Suprapubic skin (tissue), 4 donors: ENCODE measurements around the gene WDR89. TPM values are rescaled to one million over a fixed set of nuclear protein-coding genes. Genes with fewer than 3 reads are reported as not detected.
"Not testable (repeated sequence)": the region's sequence is repeated elsewhere in the genome, so short reads cannot be mapped to it uniquely, and the experiment has no call there.

Experiments used
- DNase-seq, 2 donors: peaks; one replicate each; pipeline ENCODE4 v3.0.0-alpha.2; 2019; ENCODE audit warnings: low spot score in 2 of 2
- H3K27ac ChIP-seq: fragments of 200-600 bp; sonication (generic); one replicate; pipeline ENCODE4 v1.5.1; 2019
- H3K27me3 ChIP-seq: fragments of 200-600 bp; sonication (generic); one replicate; pipeline ENCODE4 v1.5.1; 2019
- H3K36me3 ChIP-seq: fragments of 200-600 bp; sonication (generic); one replicate; pipeline ENCODE4 v1.5.1; 2019
- H3K4me1 ChIP-seq: fragments of 200-600 bp; sonication (generic); one replicate; pipeline ENCODE4 v1.5.1; 2019
- H3K4me3 ChIP-seq: fragments of 200-600 bp; sonication (generic); one replicate; pipeline ENCODE4 v1.5.1; 2019; ENCODE audit warnings: mild to moderate bottlenecking
- H3K9me3 ChIP-seq: fragments of 200-600 bp; sonication (generic); one replicate; pipeline ENCODE4 v1.5.1; 2019
- CTCF ChIP-seq, 2 donors: fragments of 200-600 bp in 1 of 2; fragments of 450-650 bp in 1 of 2; sonication (generic) in 1 of 2; IDR thresholded peaks; one replicate each; pipeline ENCODE4 v1.5.1; 2016 to 2019; ENCODE audit warnings: antibody characterized with exemption in 2 of 2, mild to moderate bottlenecking in 1 of 2, moderate library complexity in 1 of 2
- EP300 ChIP-seq: sonication (generic); formaldehyde crosslinking; IDR thresholded peaks from one replicate; pipeline ENCODE4 v1.6.1; 2017; ENCODE audit warnings: antibody characterized with exemption
- POLR2A ChIP-seq, 2 donors: fragments of 450-650 bp; IDR thresholded peaks; one replicate each; pipeline ENCODE4 v1.6.1; 2017; ENCODE audit warnings: antibody characterized with exemption in 2 of 2, mild to moderate bottlenecking in 2 of 2, moderate library complexity in 2 of 2
- POLR2AphosphoS5 ChIP-seq, 3 donors: sonication (generic); formaldehyde crosslinking; IDR thresholded peaks; one replicate each; pipeline ENCODE4 v1.6.1; 2017; ENCODE audit warnings: antibody characterized with exemption in 3 of 3
- WGBS: methylation state at CpG from one replicate; pipeline ENCODE4 v1.1.5; 2018; 5-methylcytosine and 5-hydroxymethylcytosine counted together
- total RNA-seq, 4 donors: library from RNA; depleted of rRNA; stranded (reverse); fragments of >200 nt; gene quantifications; one replicate each; pipeline ENCODE4 v1.1.0, GENCODE V29; 2016

The WDR89 gene
- total RNA-seq, 4 donors from 2014 or later = 4.7 to 6.5 (median 6.0) TPM

GRCh38 chr14:63598807-63599206, 42.9 kb downstream of the WDR89 start:
- TF ChIP-seq POLR2A (IDR thresholded peaks at IDR 0.05) (no peak), CTCF (IDR thresholded peaks at IDR 0.05) (no peak), POLR2AphosphoS5 (IDR thresholded peaks at IDR 0.05) (no peak), EP300 (no peak)
- H3K9me3 ChIP-seq = peaks cover 12% of the 10 kb centered on the region
- H3K4me3 ChIP-seq = no peak overlapping the region
- no peak for DNase-seq
- no peaks in the 10 kb centered on the region for H3K27me3 ChIP-seq
- H3K36me3 ChIP-seq = peaks cover 21% of the 10 kb centered on the region
- no peak overlapping the region for H3K27ac ChIP-seq
- 83% methylated on average over 4 of the region's 4 CpGs for WGBS
- no peaks in the 10 kb centered on the region for H3K4me1 ChIP-seq

GRCh38 chr14:63596998-63597658, 44.5 kb downstream of the WDR89 start:
- no peaks in the 10 kb centered on the region for H3K27me3 ChIP-seq
- TF ChIP-seq EP300 = no peak
- H3K27ac ChIP-seq = no peak overlapping the region
- no peak for DNase-seq
- H3K36me3 ChIP-seq = peaks cover 20% of the 10 kb centered on the region
- no peaks in the 10 kb centered on the region for H3K4me1 ChIP-seq
- 98% methylated on average over 4 of the region's 4 CpGs for WGBS
- H3K9me3 ChIP-seq = peaks cover 12% of the 10 kb centered on the region
- no peak overlapping the region for H3K4me3 ChIP-seq

- DNase-seq = no peak
- H3K9me3 ChIP-seq = peaks cover 12% of the 10 kb centered on the region
- 99% methylated on average over 26 of the region's 53 CpGs for WGBS
- no peaks in the 10 kb centered on the region for H3K4me1 ChIP-seq
- H3K4me3 ChIP-seq = no peak overlapping the region
- TF ChIP-seq POLR2AphosphoS5 (IDR thresholded peaks at IDR 0.05) = no peak
- TF ChIP-seq POLR2A (IDR thresholded peaks at IDR 0.05) = no peak
- no peak for TF ChIP-seq CTCF (IDR thresholded peaks at IDR 0.05)
- no peak for TF ChIP-seq EP300
- H3K36me3 ChIP-seq = peaks cover 17% of the 10 kb centered on the region
- no peaks in the 10 kb centered on the region for H3K27me3 ChIP-seq
- no peak overlapping the region for H3K27ac ChIP-seq
Observed at GRCh38 chr14:63594455-63595372, 47.0 kb downstream of the WDR89 start.

- not testable (repeated sequence) for H3K27ac ChIP-seq, H3K4me3 ChIP-seq, H3K9me3 ChIP-seq, H3K36me3 ChIP-seq, H3K27me3 ChIP-seq, DNase-seq, H3K4me1 ChIP-seq
- 85% methylated on average over 8 of the region's 8 CpGs for WGBS
Observed at GRCh38 chr14:63583046-63583445, 58.6 kb downstream of the WDR89 start.

GRCh38 chr14:63581491-63581890, 60.2 kb downstream of the WDR89 start:
- WGBS = 58% methylated on average over 4 of the region's 4 CpGs
- TF ChIP-seq EP300 (no peak), POLR2AphosphoS5 (IDR thresholded peaks at IDR 0.05) (no peak), CTCF (IDR thresholded peaks at IDR 0.05) (no peak), POLR2A (IDR thresholded peaks at IDR 0.05) (no peak)
- H3K4me1 ChIP-seq = no peaks in the 10 kb centered on the region

GRCh38 chr14:63578300-63578699, 63.4 kb downstream of the WDR89 start:
- Histone ChIP-seq H3K9me3 (no peaks in the 10 kb centered on the region), H3K27me3 (no peaks in the 10 kb centered on the region), H3K36me3 (no peaks in the 10 kb centered on the region), H3K4me3 (no peak overlapping the region), H3K27ac (no peak overlapping the region), H3K4me1 (no peaks in the 10 kb centered on the region)
- no peak for DNase-seq
- TF ChIP-seq CTCF (IDR thresholded peaks at IDR 0.05) (no peak), EP300 (no peak), POLR2A (IDR thresholded peaks at IDR 0.05) (no peak), POLR2AphosphoS5 (IDR thresholded peaks at IDR 0.05) (no peak)
- 94% methylated on average over 1 of the region's 1 CpG for WGBS

More at GRCh38 chr14:63581491-63581890, 60.2 kb downstream of the WDR89 start:
- H3K36me3 ChIP-seq = no peaks in the 10 kb centered on the region
- H3K27ac ChIP-seq = no peak overlapping the region
- no peak for DNase-seq
- no peaks in the 10 kb centered on the region for H3K27me3 ChIP-seq
- no peaks in the 10 kb centered on the region for H3K9me3 ChIP-seq
- no peak overlapping the region for H3K4me3 ChIP-seq
